DND-41 (cell line): Measurements from ENCODE around the gene TP63.

Experiments
- ATAC-seq: fragments of 200-7000 bp; cut with Tn5 transposase; 3 replicates; pipeline ENCODE4 v1.9.1; 2021; ENCODE audit warnings: low read depth; ENCODE audit not compliant: insufficient read depth
- DNase-seq: peaks from one replicate; pipeline ENCODE4 v3.0.0-alpha.2; 2020
- H2AFZ ChIP-seq: 2 replicates; pipeline ENCODE4 v1.6.0; 2012; ENCODE audit warnings: low read depth, low read length
- H3K27ac ChIP-seq: 2 replicates; pipeline ENCODE4 v1.5.1; 2012; ENCODE audit warnings: low read length, inconsistent platforms
- H3K27me3 ChIP-seq: fragments of 200-600 bp; sonication (generic); 2 replicates; pipeline ENCODE4 v1.6.0; 2012; ENCODE audit warnings: low read length, mild to moderate bottlenecking, inconsistent platforms; ENCODE audit not compliant: insufficient read depth, poor library complexity
- H3K36me3 ChIP-seq: 2 replicates; pipeline ENCODE4 v1.5.1; 2012; ENCODE audit warnings: low read length, inconsistent platforms; ENCODE audit not compliant: insufficient read depth
- H3K4me1 ChIP-seq: 2 replicates; pipeline ENCODE4 v1.5.1; 2012; ENCODE audit warnings: mild to moderate bottlenecking, low read length; ENCODE audit not compliant: insufficient read depth
- H3K4me2 ChIP-seq: 2 replicates; pipeline ENCODE4 v1.6.0; 2012; ENCODE audit warnings: mild to moderate bottlenecking, moderate library complexity, low read length, inconsistent platforms; ENCODE audit not compliant: insufficient read depth
- H3K4me3 ChIP-seq, 2 experiments: fragments of 200-600 bp in 1 of 2; shearing (Covaris generic) in 1 of 2; 2 replicates each; pipeline ENCODE4 v1.5.1; 2012 to 2016; ENCODE audit warnings: inconsistent platforms in 2 of 2, low read length in 2 of 2, mild to moderate bottlenecking in 2 of 2, low read depth in 1 of 2, moderate library complexity in 1 of 2
- H3K79me2 ChIP-seq: 2 replicates; pipeline ENCODE4 v1.6.0; 2012; ENCODE audit warnings: low read length, inconsistent platforms; ENCODE audit not compliant: insufficient read depth
- H3K9ac ChIP-seq: 2 replicates; pipeline ENCODE4 v1.6.0; 2012; ENCODE audit warnings: low read depth, mild to moderate bottlenecking, inconsistent platforms, low read length, moderate library complexity
- H3K9me3 ChIP-seq: 2 replicates; pipeline ENCODE4 v1.5.1; 2012; ENCODE audit warnings: low read length, moderate library complexity, mild to moderate bottlenecking, inconsistent platforms; ENCODE audit not compliant: insufficient read depth, severe bottlenecking
- H4K20me1 ChIP-seq: 2 replicates; pipeline ENCODE4 v1.6.0; 2012; ENCODE audit warnings: low read length; ENCODE audit not compliant: insufficient read depth
- CTCF ChIP-seq: IDR thresholded peaks from 2 replicates; pipeline ENCODE4 v1.5.1; 2012; ENCODE audit warnings: borderline replicate concordance, low read length, moderate library complexity, mild to moderate bottlenecking; ENCODE audit not compliant: poor library complexity, severe bottlenecking; ENCODE audit errors: extremely low read depth
- EZH2 ChIP-seq: IDR thresholded peaks from 3 replicates; pipeline ENCODE4 v1.6.1; 2012; ENCODE audit warnings: borderline replicate concordance, low read depth, mild to moderate bottlenecking, moderate library complexity, low read length, inconsistent platforms; ENCODE audit not compliant: severe bottlenecking

The TP63 gene

GRCh38 chr3:189808246-189809007 is 177.2 kb downstream of the TP63 start:
- H3K4me3 ChIP-seq = no peak overlapping the region
- H3K36me3 ChIP-seq = no peaks in the 10 kb centered on the region
- H3K27ac ChIP-seq = no peak overlapping the region
- no peak overlapping the region for H3K4me2 ChIP-seq
- H2AFZ ChIP-seq = no peak overlapping the region
- H3K79me2 ChIP-seq = no peaks in the 10 kb centered on the region
- no peaks in the 10 kb centered on the region for H4K20me1 ChIP-seq
- no peak for DNase-seq
- no peaks in the 10 kb centered on the region for H3K4me1 ChIP-seq
- H3K9me3 ChIP-seq = no peaks in the 10 kb centered on the region
- no peak for ATAC-seq
- H3K9ac ChIP-seq = no peak overlapping the region
- TF ChIP-seq EZH2 (no peak), CTCF (no peak)
- H3K27me3 ChIP-seq = no peaks in the 10 kb centered on the region

- Histone ChIP-seq H3K4me1 (no peaks in the 10 kb centered on the region), H2AFZ (no peak overlapping the region), H3K27me3 (no peaks in the 10 kb centered on the region), H3K4me2 (no peak overlapping the region), H3K9ac (no peak overlapping the region), H3K27ac (no peak overlapping the region), H3K36me3 (no peaks in the 10 kb centered on the region), H3K9me3 (no peaks in the 10 kb centered on the region), H3K79me2 (no peaks in the 10 kb centered on the region), H4K20me1 (no peaks in the 10 kb centered on the region), H3K4me3 (no peak overlapping the region)
- TF ChIP-seq EZH2 (no peak), CTCF (no peak)
- ATAC-seq = no peak
- no peak for DNase-seq
Observed at GRCh38 chr3:189809583-189809982, 178.4 kb downstream of the TP63 start.

DNA sequence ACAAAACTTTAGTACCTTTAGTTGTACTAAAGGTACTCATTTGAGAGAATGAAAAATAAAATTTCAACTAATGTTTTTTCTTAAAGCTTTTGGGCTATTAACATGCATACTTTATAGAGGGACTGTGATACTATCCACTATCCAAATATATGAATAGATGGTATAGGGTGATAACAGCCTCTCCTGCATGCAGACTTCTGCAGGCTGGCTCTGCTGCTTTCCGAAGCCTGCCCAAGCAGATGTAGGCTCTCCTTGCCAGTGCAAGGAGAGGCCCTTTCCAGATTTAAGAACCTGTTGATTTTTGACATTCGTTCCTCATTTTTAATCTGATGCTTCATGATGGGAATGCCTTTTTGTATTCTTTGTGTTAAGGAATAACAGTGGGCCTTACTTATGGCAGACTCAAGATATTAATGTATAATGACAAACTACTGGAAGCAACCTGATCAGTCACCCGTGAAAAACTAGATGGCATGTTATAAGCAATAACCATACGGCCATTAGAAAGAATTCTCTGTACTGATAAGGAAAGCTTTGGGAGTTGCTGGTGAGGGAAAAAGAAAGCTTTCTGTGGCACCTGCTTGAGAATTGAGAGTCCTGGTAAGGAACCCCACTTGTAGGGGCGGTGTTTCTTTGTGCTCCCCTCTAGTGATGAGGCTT is 181.7 kb downstream of the TP63 start:
- Histone ChIP-seq H3K27me3 (no peaks in the 10 kb centered on the region), H3K36me3 (no peaks in the 10 kb centered on the region), H3K79me2 (no peaks in the 10 kb centered on the region), H3K9ac (no peak overlapping the region), H3K27ac (no peak overlapping the region), H4K20me1 (no peaks in the 10 kb centered on the region), H3K4me2 (no peak overlapping the region), H3K9me3 (no peaks in the 10 kb centered on the region), H3K4me1 (no peaks in the 10 kb centered on the region), H3K4me3 (no peak overlapping the region), H2AFZ (no peak overlapping the region)
- TF ChIP-seq EZH2 = no peak
- TF ChIP-seq CTCF = no peak
- DNase-seq (no peak), ATAC-seq (no peak)
